ENCODE measurements around the gene THOC6. TPM values are rescaled to one million over a fixed set of nuclear protein-coding genes. Genes with fewer than 3 reads are reported as not detected.

THOC6 gene
- total and polyA plus RNA-seq, 9 of the 15 experiments (the other 6 are each of a cell fraction or from before 2014, with no cell fraction given): 2.5 to 65.4 (median 42.3) TPM

- no peak for TF ChIP-seq ZNF740 (CRISPR knock-in tag; IDR thresholded peaks at IDR 0.05)
- no peak; a peak in 1 of 4 replicates for TF ChIP-seq ZNF740 (tag; IDR thresholded peaks at IDR 0.05)
- TF ChIP-seq ID3 (CRISPR knock-in tag; IDR thresholded peaks at IDR 0.05): no peak
- TF ChIP-seq ID3 (tag; IDR thresholded peaks at IDR 0.05): peak; percentile 12; the same call in 1 of the 2 replicates
- 0 out of 4 replicates have a peak, but pooled peaks of 1 of the 2 experiments have one; percentile 1 for TF ChIP-seq RAD21 (CRISPR knock-in tag; conservative IDR thresholded peaks at IDR 0.05 in 1 of 2, IDR thresholded peaks at IDR 0.05 in 1 of 2)
- TF ChIP-seq VEZF1 (CRISPR knock-in tag; IDR thresholded peaks at IDR 0.05): peak; percentile 43
- TF ChIP-seq FOSL1 (tag; conservative IDR thresholded peaks at IDR 0.05): 0 out of 2 replicates have a peak, but pooled peaks have one; percentile 13
- TF ChIP-seq IRF9 (tag; IDR thresholded peaks at IDR 0.05): no peak
- TF ChIP-seq MLX (CRISPR knock-in tag; conservative IDR thresholded peaks at IDR 0.05): 0 out of 4 replicates have a peak, but pooled peaks of 1 of the 2 experiments have one; percentile 52
- TF ChIP-seq ATF1 (CRISPR knock-in tag; IDR thresholded peaks at IDR 0.05): no peak
- TF ChIP-seq ATF1 (tag; IDR thresholded peaks at IDR 0.05): peak; percentile 55; the same call in 1 of the 2 replicates
- no peak; the same call in 1 of the 2 replicates for TF ChIP-seq ELF2 (CRISPR knock-in tag; IDR thresholded peaks at IDR 0.05)
- peak; percentile 58 for TF ChIP-seq EP400 (IDR thresholded peaks at IDR 0.05)
- peak; percentile 50; the same call in 1 of the 2 replicates for TF ChIP-seq ZNF175 (CRISPR knock-in tag; IDR thresholded peaks at IDR 0.05; ENCODE audit: low read depth)
- TF ChIP-seq, protein P1, sequence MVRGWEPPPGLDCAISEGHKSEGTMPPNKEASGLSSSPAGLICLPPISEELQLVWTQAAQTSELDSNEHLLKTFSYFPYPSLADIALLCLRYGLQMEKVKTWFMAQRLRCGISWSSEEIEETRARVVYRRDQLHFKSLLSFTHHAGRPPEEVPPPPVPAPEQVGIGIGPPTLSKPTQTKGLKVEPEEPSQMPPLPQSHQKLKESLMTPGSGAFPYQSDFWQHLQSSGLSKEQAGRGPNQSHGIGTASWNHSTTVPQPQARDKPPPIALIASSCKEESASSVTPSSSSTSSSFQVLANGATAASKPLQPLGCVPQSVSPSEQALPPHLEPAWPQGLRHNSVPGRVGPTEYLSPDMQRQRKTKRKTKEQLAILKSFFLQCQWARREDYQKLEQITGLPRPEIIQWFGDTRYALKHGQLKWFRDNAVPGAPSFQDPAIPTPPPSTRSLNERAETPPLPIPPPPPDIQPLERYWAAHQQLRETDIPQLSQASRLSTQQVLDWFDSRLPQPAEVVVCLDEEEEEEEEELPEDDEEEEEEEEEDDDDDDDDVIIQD (CRISPR knock-in tag; IDR thresholded peaks at IDR 0.05): no peak
- TF ChIP-seq ZNF24 (IDR thresholded peaks at IDR 0.05): 0 out of 2 replicates have a peak, but pooled peaks have one; percentile 40
- TF ChIP-seq ZFP36 (IDR thresholded peaks at IDR 0.05; ENCODE audit: low read depth, low read length, partially characterized antibody): peak; percentile 55
- peak in 1 of 2 experiments; percentile 58; a peak in 1 of 4 replicates for TF ChIP-seq KDM1A (IDR thresholded peaks at IDR 0.05)
- no peak for TF ChIP-seq FOXJ3 (CRISPR knock-in tag; IDR thresholded peaks at IDR 0.05)
- TF ChIP-seq TAF9B (IDR thresholded peaks at IDR 0.05; ENCODE audit: partially characterized antibody): peak; percentile 59
- TF ChIP-seq CBX3 (IDR thresholded peaks at IDR 0.05; ENCODE audit: borderline replicate concordance in 1 of 2, low read length in 2 of 2): peak in 1 of 2 experiments; percentile 73; a peak in 1 of 3 replicates
These were observed 42.5 kb upstream of the THOC6 start (continued) for GRCh38 chr16:2981177-2981898.

Measured in K562 (cell line).